HepG2 (cell line): ENCODE data around the gene KATNA1. TPM values are rescaled to one million over a fixed set of nuclear protein-coding genes. Genes with fewer than 3 reads are reported as not detected.

ENCODE experiments used
- FOSL1 ChIP-seq: sonication (generic); formaldehyde crosslinking; IDR thresholded peaks from 2 replicates; pipeline ENCODE4 v1.9.0; 2021; ENCODE audit warnings: missing genetic modification reagents, borderline replicate concordance
- HNF4A ChIP-seq: sonication (generic); formaldehyde crosslinking; IDR thresholded peaks from 2 replicates; pipeline ENCODE4 v1.4.0; 2020; ENCODE audit warnings: missing genetic modification reagents
- KLF9 ChIP-seq: IDR thresholded peaks from 2 replicates; pipeline ENCODE4 v1.6.1; 2016; ENCODE audit warnings: low read depth
- RERE ChIP-seq: IDR thresholded peaks from 2 replicates; pipeline ENCODE4 v1.6.1; 2016; ENCODE audit warnings: low read depth, missing genetic modification reagents, missing compliant biosample characterization
- TERF1 ChIP-seq: sonication (generic); formaldehyde crosslinking; IDR thresholded peaks from 2 replicates; pipeline ENCODE4 v1.8.0; 2022; ENCODE audit warnings: mild to moderate bottlenecking, missing genetic modification reagents, moderate library complexity
- ZKSCAN5 ChIP-seq: sonication (generic); formaldehyde crosslinking; IDR thresholded peaks from 2 replicates; pipeline ENCODE4 v1.5.1; 2020; ENCODE audit warnings: mild to moderate bottlenecking, missing genetic modification reagents
- ZNF407 ChIP-seq: sonication (generic); formaldehyde crosslinking; IDR thresholded peaks from one replicate; pipeline ENCODE4 v1.5.1; 2020; ENCODE audit warnings: mild to moderate bottlenecking, missing genetic modification reagents; ENCODE audit errors: not compliant biosample characterization
- ZNF607 ChIP-seq: sonication (generic); formaldehyde crosslinking; IDR thresholded peaks from 2 replicates; pipeline ENCODE4 v1.5.1; 2020; ENCODE audit warnings: missing genetic modification reagents, mild to moderate bottlenecking, borderline replicate concordance
- ZNF619 ChIP-seq: sonication (generic); formaldehyde crosslinking; IDR thresholded peaks from 2 replicates; pipeline ENCODE4 v1.4.0; 2020; ENCODE audit warnings: mild to moderate bottlenecking, missing genetic modification reagents
- polyA plus RNA-seq, 8 experiments: library from polyadenylated mRNA; depleted of rRNA in 3 of 8; stranded (reverse) in 7 of 8; unstranded in 1 of 8; fragments of >200 nt; fragmentation: Illumina TruSeq in 4 of 8; extraction: Trizol in 4 of 8; gene quantifications; 2 replicates each; pipeline versions ENCODE4 v1.2.1 to v1.2.3, GENCODE V29; 2011 to 2016; ENCODE audit warnings: low read depth in 4 of 8, missing spikeins in 1 of 8, mixed read lengths in 1 of 8; ENCODE audit not compliant: insufficient read depth in 1 of 8
- total RNA-seq, 5 experiments: library from RNA; depleted of rRNA; stranded (reverse); fragments of >200 nt; fragmentation: Illumina TruSeq; extraction: Trizol; gene quantifications; 2 replicates each; pipeline ENCODE4 v1.2.3, GENCODE V29; 2016; ENCODE audit warnings: low read depth in 1 of 5
- TF ChIP-seq, protein P1 (sequence below): sonication (generic); formaldehyde crosslinking; IDR thresholded peaks from 2 replicates; pipeline ENCODE4 v1.9.0; 2021; ENCODE audit warnings: missing genetic modification reagents, mild to moderate bottlenecking, borderline replicate concordance

Gene KATNA1
- total and polyA plus RNA-seq, 2 of the 13 experiments (the other 11 are each of a cell fraction or from before 2014, with no cell fraction given): 14.8 to 25.3 TPM

GRCh38 chr6:149565527-149566409 is 82.7 kb downstream of the KATNA1 start, which contains the start of gene GINM1 (continued):
- TF ChIP-seq TERF1 (CRISPR knock-in tag) (no peak), ZNF619 (no peak), ZKSCAN5 (CRISPR knock-in tag) (no peak), ZNF407 (CRISPR knock-in tag) (no peak), RERE (CRISPR knock-in tag) (no peak), KLF9 (no peak), FOSL1 (CRISPR knock-in tag) (no peak), HNF4A (0 out of 2 replicates have a peak, but pooled peaks have one; percentile 2), ZNF607 (no peak; the same call in 1 of the 2 replicates)
- TF ChIP-seq, protein P1, sequence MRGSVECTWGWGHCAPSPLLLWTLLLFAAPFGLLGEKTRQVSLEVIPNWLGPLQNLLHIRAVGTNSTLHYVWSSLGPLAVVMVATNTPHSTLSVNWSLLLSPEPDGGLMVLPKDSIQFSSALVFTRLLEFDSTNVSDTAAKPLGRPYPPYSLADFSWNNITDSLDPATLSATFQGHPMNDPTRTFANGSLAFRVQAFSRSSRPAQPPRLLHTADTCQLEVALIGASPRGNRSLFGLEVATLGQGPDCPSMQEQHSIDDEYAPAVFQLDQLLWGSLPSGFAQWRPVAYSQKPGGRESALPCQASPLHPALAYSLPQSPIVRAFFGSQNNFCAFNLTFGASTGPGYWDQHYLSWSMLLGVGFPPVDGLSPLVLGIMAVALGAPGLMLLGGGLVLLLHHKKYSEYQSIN (CRISPR knock-in tag): no peak
